PC-3 (cell line): ENCODE data around the gene HERPUD1. TPM values are rescaled to one million over a fixed set of nuclear protein-coding genes. Genes with fewer than 3 reads are reported as not detected.

Source experiments
- ATAC-seq: fragments of 200-7000 bp; cut with Tn5 transposase; 2 replicates; pipeline ENCODE4 v1.9.1; 2020; ENCODE audit warnings: mild to moderate bottlenecking, moderate library complexity
- BruUV-seq: library from RNA; stranded (reverse); fragments of 400-500 nt; replicated peaks from 2 replicates; lab custom pipeline; 2021; lab: Mats Ljungman, UMichigan
- CTCF ChIA-PET: fragments of 300-600 bp; sonication (Branson Sonifier 250); formaldehyde crosslinking; loops from one replicate; lab custom pipeline; 2022; ENCODE audit warnings: antibody characterized with exemption; lab: Charles Lee
- POLR2A ChIA-PET: fragments of 300-600 bp; sonication (Branson Sonifier 250); formaldehyde crosslinking; loops from one replicate; lab custom pipeline; 2022; ENCODE audit warnings: antibody characterized with exemption; ENCODE audit not compliant: unreplicated experiment; lab: Charles Lee
- DNase-seq: peaks from one replicate; pipeline ENCODE4 v3.0.0-alpha.2; 2015
- H2AFZ ChIP-seq: fragments of 300-600 bp; sonication (generic); 2 replicates; pipeline ENCODE4 v1.6.0; 2016; ENCODE audit warnings: antibody characterized with exemption, low read length
- H3F3A ChIP-seq: fragments of 300-600 bp; sonication (generic); one replicate; pipeline ENCODE4 v1.6.0; 2017; ENCODE audit warnings: antibody characterized with exemption, low read length, control low read depth, mild to moderate bottlenecking; ENCODE audit not compliant: unreplicated experiment
- H3K27ac ChIP-seq: fragments of 300-600 bp; sonication (generic); 2 replicates; pipeline ENCODE4 v1.5.1; 2016; ENCODE audit warnings: mild to moderate bottlenecking, low read length
- H3K27me3 ChIP-seq: fragments of 300-600 bp; sonication (generic); 2 replicates; pipeline ENCODE4 v1.6.1; 2016; ENCODE audit warnings: low read length, mixed read lengths
- H3K36me3 ChIP-seq: fragments of 300-600 bp; sonication (generic); 2 replicates; pipeline ENCODE4 v1.6.1; 2016; ENCODE audit warnings: low read depth, mixed run types, low read length, mixed read lengths
- H3K4me1 ChIP-seq: fragments of 300-600 bp; sonication (generic); 2 replicates; pipeline ENCODE4 v1.5.1; 2016; ENCODE audit warnings: low read length; ENCODE audit not compliant: insufficient read depth
- H3K4me2 ChIP-seq: fragments of 300-600 bp; sonication (generic); 2 replicates; pipeline ENCODE4 v1.6.0; 2016; ENCODE audit warnings: low read length
- H3K4me3 ChIP-seq: fragments of 300-600 bp; sonication (generic); 2 replicates; pipeline ENCODE4 v1.5.1; 2016; ENCODE audit warnings: mild to moderate bottlenecking, low read length, mixed read lengths
- H3K79me2 ChIP-seq: fragments of 300-600 bp; sonication (generic); 2 replicates; pipeline ENCODE4 v1.6.1; 2017; ENCODE audit warnings: low read length, mixed read lengths
- H3K9ac ChIP-seq: fragments of 300-600 bp; sonication (generic); 2 replicates; pipeline ENCODE4 v1.6.0; 2016; ENCODE audit warnings: mild to moderate bottlenecking, low read length
- H3K9me2 ChIP-seq: fragments of 300-600 bp; sonication (generic); replicated peaks from 2 replicates; pipeline ENCODE4 v1.6.1; 2016; ENCODE audit warnings: mixed run types, low read length, mixed read lengths
- H3K9me3 ChIP-seq: fragments of 300-600 bp; sonication (generic); 2 replicates; pipeline ENCODE4 v1.6.1; 2016; ENCODE audit warnings: low read length, mixed read lengths
- H4K20me1 ChIP-seq: fragments of 300-600 bp; sonication (generic); 2 replicates; pipeline ENCODE4 v1.6.1; 2016; ENCODE audit warnings: low read length, mixed read lengths
- CTCF ChIP-seq: fragments of 300-600 bp; sonication (generic); conservative IDR thresholded peaks from 2 replicates; pipeline ENCODE4 v1.5.1; 2017; ENCODE audit warnings: antibody characterized with exemption, low read depth, mild to moderate bottlenecking, low read length
- EZH2 ChIP-seq: fragments of 300-600 bp; sonication (generic); IDR thresholded peaks from one replicate; pipeline ENCODE4 v1.6.1; 2017; ENCODE audit warnings: antibody characterized with exemption, mild to moderate bottlenecking, low read length; ENCODE audit not compliant: unreplicated experiment
- EZH2phosphoT487 ChIP-seq: fragments of 300-600 bp; sonication (generic); IDR thresholded peaks from 2 replicates; pipeline ENCODE4 v1.6.1; 2018; ENCODE audit warnings: mild to moderate bottlenecking, antibody characterized with exemption, low read length, borderline replicate concordance
- intact Hi-C: fragments of 100-400 bp; cut with micrococcal nuclease; formaldehyde crosslinking; loops from 2 replicates; pipeline ENCODE4 v1.9.0; 2023
- total RNA-seq: library from RNA; depleted of rRNA; stranded (reverse); fragments of >200 nt; gene quantifications from 2 replicates; pipeline ENCODE4 v1.2.3, GENCODE V29; 2014

The HERPUD1 gene
- total RNA-seq, 1 experiment from 2014 or later: 54.9 TPM

DNA sequence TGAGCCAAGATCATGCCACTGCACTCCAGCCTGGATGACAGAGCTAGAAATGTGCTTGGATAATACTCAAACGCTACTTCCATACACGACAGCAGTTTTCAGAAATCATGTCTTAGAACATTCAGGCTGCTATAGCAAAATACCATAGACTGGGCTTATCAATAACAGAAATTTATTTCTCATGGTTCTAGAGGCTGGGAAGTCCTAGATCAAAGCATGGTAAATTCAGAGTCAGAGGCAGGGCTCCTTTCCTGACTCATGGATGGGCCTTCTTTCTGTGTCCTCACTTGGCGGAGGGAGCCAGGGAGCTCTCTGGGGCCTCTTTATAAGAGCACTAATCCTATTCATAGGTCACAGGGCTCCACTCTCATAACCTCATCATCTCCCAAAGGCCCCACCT is 24.5 kb upstream of the HERPUD1 start:
- BruUV-seq: no TSS peak
- Histone ChIP-seq H3K79me2 (no peaks in the 10 kb centered on the region), H3F3A (no peaks in the 10 kb centered on the region), H4K20me1 (no peaks in the 10 kb centered on the region), H3K9me3 (no peaks in the 10 kb centered on the region), H3K4me3 (no peak overlapping the region), H3K4me1 (no peaks in the 10 kb centered on the region), H3K27ac (no peak overlapping the region), H3K36me3 (no peaks in the 10 kb centered on the region), H3K4me2 (no peak overlapping the region), H2AFZ (no peak overlapping the region), H3K9ac (no peak overlapping the region), H3K9me2 (no peaks in the 10 kb centered on the region), H3K27me3 (peaks cover 7% of the 10 kb centered on the region; the same call in 1 of the 2 replicates)
- ChIA-PET POLR2A (interaction anchor here (0.7 kb wide), 1 partner anchor 28 kb away, joined by 6 read pairs; no protein-coding TSS in a partner anchor), CTCF (no interaction called here)
- TF ChIP-seq CTCF (no peak), EZH2 (no peak), EZH2phosphoT487 (no peak)
- DNase-seq: no peak
- intact Hi-C loops: no loop called here
- no peak for ATAC-seq

- Histone ChIP-seq H3K9me2 (no peaks in the 10 kb centered on the region), H3K4me3 (no peak overlapping the region), H3K4me2 (no peak overlapping the region), H4K20me1 (no peaks in the 10 kb centered on the region), H3K36me3 (no peaks in the 10 kb centered on the region), H3K27ac (no peak overlapping the region), H3K9ac (no peak overlapping the region), H3F3A (no peaks in the 10 kb centered on the region), H3K79me2 (no peaks in the 10 kb centered on the region), H3K4me1 (no peaks in the 10 kb centered on the region), H3K27me3 (peaks cover 7% of the 10 kb centered on the region; the same call in 1 of the 2 replicates), H2AFZ (no peak overlapping the region), H3K9me3 (no peaks in the 10 kb centered on the region)
- POLR2A ChIA-PET: no interaction called here
- CTCF ChIA-PET: no interaction called here
- ATAC-seq (no peak), DNase-seq (no peak)
- intact Hi-C loops: no loop called here
- TF ChIP-seq EZH2 (no peak), EZH2phosphoT487 (no peak), CTCF (no peak)
- no TSS peak for BruUV-seq
These were observed 22.4 kb upstream of the HERPUD1 start for GRCh38 chr16:56909527-56909979.

- Histone ChIP-seq H3K27me3 (peaks cover 7% of the 10 kb centered on the region; the same call in 1 of the 2 replicates), H3K36me3 (no peaks in the 10 kb centered on the region), H3F3A (no peaks in the 10 kb centered on the region), H3K27ac (no peak overlapping the region), H3K79me2 (no peaks in the 10 kb centered on the region), H3K9me2 (no peaks in the 10 kb centered on the region), H2AFZ (no peak overlapping the region), H3K4me1 (no peaks in the 10 kb centered on the region), H3K9me3 (no peaks in the 10 kb centered on the region), H4K20me1 (no peaks in the 10 kb centered on the region), H3K4me3 (no peak overlapping the region), H3K4me2 (no peak overlapping the region), H3K9ac (no peak overlapping the region)
- BruUV-seq: no TSS peak
- no peak for DNase-seq
- CTCF ChIA-PET: no interaction called here
- no peak for ATAC-seq
- TF ChIP-seq EZH2 (no peak), CTCF (no peak), EZH2phosphoT487 (no peak)
- POLR2A ChIA-PET: no interaction called here
- intact Hi-C loops: no loop called here
These were observed 21.8 kb upstream of the HERPUD1 start for GRCh38 chr16:56910112-56910511.
